BLaER1 (cell line): ENCODE measurements around the gene USP5.

Source experiments
- H3K27ac ChIP-seq: shearing (Covaris generic); formaldehyde crosslinking; 2 replicates; pipeline ENCODE4 v1.8.1; 2022
- H3K27me3 ChIP-seq: shearing (Covaris generic); formaldehyde crosslinking; 2 replicates; pipeline ENCODE4 v1.8.1; 2022
- H3K36me3 ChIP-seq: shearing (Covaris generic); formaldehyde crosslinking; 2 replicates; pipeline ENCODE4 v1.8.1; 2022
- H3K4me1 ChIP-seq: shearing (Covaris generic); formaldehyde crosslinking; 2 replicates; pipeline ENCODE4 v1.8.1; 2022
- H3K4me2 ChIP-seq: shearing (Covaris generic); formaldehyde crosslinking; 2 replicates; pipeline ENCODE4 v1.8.1; 2022
- H3K4me3 ChIP-seq: shearing (Covaris generic); formaldehyde crosslinking; 2 replicates; pipeline ENCODE4 v1.8.1; 2022
- H3K9ac ChIP-seq: shearing (Covaris generic); formaldehyde crosslinking; 2 replicates; pipeline ENCODE4 v1.8.1; 2022
- H3K9me3 ChIP-seq: shearing (Covaris generic); formaldehyde crosslinking; 2 replicates; pipeline ENCODE4 v1.8.1; 2022
- H4K20me1 ChIP-seq: shearing (Covaris generic); formaldehyde crosslinking; 2 replicates; pipeline ENCODE4 v1.8.1; 2022
- Cebpa-rat ChIP-seq: shearing (Covaris generic); IDR thresholded peaks from 2 replicates; pipeline ENCODE4 v1.8.1; 2022

Gene USP5

GRCh38 chr12:6839482-6840201 is 12.3 kb upstream of the USP5 start:
- H3K27me3 ChIP-seq = peaks cover 13% of the 10 kb centered on the region; the same call in 1 of the 2 replicates
- no peaks in the 10 kb centered on the region for H4K20me1 ChIP-seq
- no peaks in the 10 kb centered on the region for H3K36me3 ChIP-seq
- H3K4me2 ChIP-seq = peak overlapping the region; percentile 48
- no peaks in the 10 kb centered on the region for H3K9me3 ChIP-seq
- TF ChIP-seq Cebpa-rat = no peak
- H3K9ac ChIP-seq = no peak overlapping the region; the same call in 1 of the 2 replicates
- H3K27ac ChIP-seq = no peak overlapping the region
- no peak overlapping the region for H3K4me3 ChIP-seq
- peaks cover 11% of the 10 kb centered on the region for H3K4me1 ChIP-seq

GRCh38 chr12:6840330-6840729 is 11.6 kb upstream of the USP5 start:
- H3K4me1 ChIP-seq = peaks cover 11% of the 10 kb centered on the region
- H3K36me3 ChIP-seq = peaks cover 5% of the 10 kb centered on the region; the same call in 1 of the 2 replicates
- H4K20me1 ChIP-seq = no peaks in the 10 kb centered on the region
- H3K4me2 ChIP-seq = peak overlapping the region; percentile 48; the same call in 1 of the 2 replicates
- no peak for TF ChIP-seq Cebpa-rat
- no peak overlapping the region for H3K27ac ChIP-seq
- no peak overlapping the region for H3K4me3 ChIP-seq
- no peak overlapping the region; the same call in 1 of the 2 replicates for H3K9ac ChIP-seq
- peaks cover 8% of the 10 kb centered on the region; the same call in 1 of the 2 replicates for H3K27me3 ChIP-seq
- no peaks in the 10 kb centered on the region for H3K9me3 ChIP-seq

- Histone ChIP-seq H3K36me3 (peaks cover 11% of the 10 kb centered on the region), H3K27me3 (peaks cover 8% of the 10 kb centered on the region; the same call in 1 of the 2 replicates), H3K9me3 (no peaks in the 10 kb centered on the region), H3K4me3 (no peak within 1 kb of the TSS), H3K4me2 (peak within 1 kb of the TSS; percentile 48), H4K20me1 (no peaks in the 10 kb centered on the region), H3K27ac (no peak within 1 kb of the TSS), H3K4me1 (peaks cover 11% of the 10 kb centered on the region), H3K9ac (no peak within 1 kb of the TSS; the same call in 1 of the 2 replicates)
- TF ChIP-seq Cebpa-rat = no peak
Observed at GRCh38 chr12:6840761-6841515, 11.0 kb upstream of the USP5 start, which contains the start of gene GNB3. GNB3 (plus strand) TSS chr12:6840925; CDS start chr12:6841288, 363 bp downstream.

- TF ChIP-seq Cebpa-rat = no peak
- H3K27ac ChIP-seq = no peak overlapping the region
- peaks cover 23% of the 10 kb centered on the region for H3K36me3 ChIP-seq
- H4K20me1 ChIP-seq = no peaks in the 10 kb centered on the region
- H3K4me2 ChIP-seq = no peak overlapping the region
- H3K9me3 ChIP-seq = no peaks in the 10 kb centered on the region
- H3K9ac ChIP-seq = no peak overlapping the region
- H3K4me3 ChIP-seq = no peak overlapping the region
- peaks cover 4% of the 10 kb centered on the region; the same call in 1 of the 2 replicates for H3K27me3 ChIP-seq
- H3K4me1 ChIP-seq = peaks cover 11% of the 10 kb centered on the region
Observed at GRCh38 chr12:6842075-6842474, 9.9 kb upstream of the USP5 start.

- H3K27ac ChIP-seq = no peak overlapping the region
- H3K4me1 ChIP-seq = peaks cover 11% of the 10 kb centered on the region
- no peaks in the 10 kb centered on the region for H3K9me3 ChIP-seq
- peaks cover 35% of the 10 kb centered on the region for H3K36me3 ChIP-seq
- no peak for TF ChIP-seq Cebpa-rat
- no peak overlapping the region for H3K9ac ChIP-seq
- H3K27me3 ChIP-seq = no peaks in the 10 kb centered on the region; the same call in 1 of the 2 replicates
- no peaks in the 10 kb centered on the region for H4K20me1 ChIP-seq
- H3K4me2 ChIP-seq = no peak overlapping the region
- H3K4me3 ChIP-seq = no peak overlapping the region
Observed at GRCh38 chr12:6843118-6843902, 8.6 kb upstream of the USP5 start.

GRCh38 chr12:6845395-6845794 is 6.6 kb upstream of the USP5 start:
- TF ChIP-seq Cebpa-rat = no peak
- Histone ChIP-seq H3K4me2 (no peak overlapping the region), H3K36me3 (peaks cover 55% of the 10 kb centered on the region), H4K20me1 (no peaks in the 10 kb centered on the region), H3K27me3 (no peaks in the 10 kb centered on the region), H3K4me3 (no peak overlapping the region), H3K9ac (no peak overlapping the region), H3K9me3 (no peaks in the 10 kb centered on the region), H3K4me1 (peaks cover 19% of the 10 kb centered on the region), H3K27ac (no peak overlapping the region)

GRCh38 chr12:6846316-6846869 is 5.6 kb upstream of the USP5 start:
- Histone ChIP-seq H3K9me3 (no peaks in the 10 kb centered on the region), H3K9ac (0 out of 2 replicates have a peak overlapping the region, but pooled peaks have one; percentile 15), H3K27me3 (no peaks in the 10 kb centered on the region), H3K4me2 (no peak overlapping the region), H4K20me1 (no peaks in the 10 kb centered on the region), H3K4me3 (no peak overlapping the region), H3K4me1 (peaks cover 25% of the 10 kb centered on the region), H3K36me3 (peaks cover 55% of the 10 kb centered on the region), H3K27ac (no peak overlapping the region)
- no peak for TF ChIP-seq Cebpa-rat

- Histone ChIP-seq H3K27ac (no peak overlapping the region), H3K9ac (0 out of 2 replicates have a peak overlapping the region, but pooled peaks have one; percentile 11), H3K27me3 (no peaks in the 10 kb centered on the region), H3K4me1 (peaks cover 25% of the 10 kb centered on the region), H3K9me3 (no peaks in the 10 kb centered on the region), H3K36me3 (peaks cover 55% of the 10 kb centered on the region), H3K4me3 (no peak overlapping the region), H3K4me2 (no peak overlapping the region), H4K20me1 (no peaks in the 10 kb centered on the region)
- no peak for TF ChIP-seq Cebpa-rat
Observed at GRCh38 chr12:6847676-6848075, 4.3 kb upstream of the USP5 start.

- H3K4me1 ChIP-seq = peaks cover 41% of the 10 kb centered on the region
- no peaks in the 10 kb centered on the region for H3K27me3 ChIP-seq
- H3K4me3 ChIP-seq = peak overlapping the region; percentile 72
- H3K27ac ChIP-seq = no peak overlapping the region
- H3K9ac ChIP-seq = peak overlapping the region; percentile 83
- H4K20me1 ChIP-seq = 0 out of 2 replicates have a peak, but pooled peaks cover 14% of the 10 kb centered on the region
- H3K36me3 ChIP-seq = peaks cover 55% of the 10 kb centered on the region
- H3K9me3 ChIP-seq = no peaks in the 10 kb centered on the region
- TF ChIP-seq Cebpa-rat = no peak
- H3K4me2 ChIP-seq = peak overlapping the region; percentile 93
Observed at GRCh38 chr12:6849427-6849826, 2.5 kb upstream of the USP5 start.
